ENCODE results near the gene KLF1.

DNA sequence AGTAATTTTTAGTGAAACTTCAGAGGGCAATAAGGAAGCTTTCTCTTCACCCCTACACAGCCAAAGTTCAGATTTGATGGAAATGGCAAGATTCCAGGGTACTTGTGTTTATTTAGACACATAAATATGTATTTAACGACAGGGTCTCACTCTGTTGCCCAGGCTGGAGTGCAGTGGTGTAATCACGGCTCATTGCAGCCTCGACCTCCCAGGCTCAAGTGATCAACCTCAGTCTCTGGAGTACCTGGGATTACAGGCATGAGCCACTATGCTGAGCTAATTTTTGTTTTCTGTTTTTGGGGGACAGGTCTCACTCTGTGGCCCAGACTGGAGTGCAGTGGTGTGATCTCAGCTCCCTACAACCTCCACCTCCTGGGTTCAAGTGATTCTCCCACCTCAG lies 34.0 kb upstream of the KLF1 start:
- TF ChIP-seq, protein P1, sequence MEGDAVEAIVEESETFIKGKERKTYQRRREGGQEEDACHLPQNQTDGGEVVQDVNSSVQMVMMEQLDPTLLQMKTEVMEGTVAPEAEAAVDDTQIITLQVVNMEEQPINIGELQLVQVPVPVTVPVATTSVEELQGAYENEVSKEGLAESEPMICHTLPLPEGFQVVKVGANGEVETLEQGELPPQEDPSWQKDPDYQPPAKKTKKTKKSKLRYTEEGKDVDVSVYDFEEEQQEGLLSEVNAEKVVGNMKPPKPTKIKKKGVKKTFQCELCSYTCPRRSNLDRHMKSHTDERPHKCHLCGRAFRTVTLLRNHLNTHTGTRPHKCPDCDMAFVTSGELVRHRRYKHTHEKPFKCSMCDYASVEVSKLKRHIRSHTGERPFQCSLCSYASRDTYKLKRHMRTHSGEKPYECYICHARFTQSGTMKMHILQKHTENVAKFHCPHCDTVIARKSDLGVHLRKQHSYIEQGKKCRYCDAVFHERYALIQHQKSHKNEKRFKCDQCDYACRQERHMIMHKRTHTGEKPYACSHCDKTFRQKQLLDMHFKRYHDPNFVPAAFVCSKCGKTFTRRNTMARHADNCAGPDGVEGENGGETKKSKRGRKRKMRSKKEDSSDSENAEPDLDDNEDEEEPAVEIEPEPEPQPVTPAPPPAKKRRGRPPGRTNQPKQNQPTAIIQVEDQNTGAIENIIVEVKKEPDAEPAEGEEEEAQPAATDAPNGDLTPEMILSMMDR (conservative IDR thresholded peaks at IDR 0.05; ENCODE audit: low read length), result no peak
- no peak for TF ChIP-seq EZH2phosphoT487 (IDR thresholded peaks at IDR 0.05; ENCODE audit: borderline replicate concordance, low read depth, low read length)

Data from OCI-LY7 (cell line).